Caco-2 (cell line): ENCODE data around the gene RAB39A. TPM values are rescaled to one million over a fixed set of nuclear protein-coding genes. Genes with fewer than 3 reads are reported as not detected.

Experiments
- BruUV-seq: library from RNA; stranded (reverse); fragments of 400-500 nt; replicated peaks from 2 replicates; lab custom pipeline; 2021; lab: Mats Ljungman, UMichigan
- CTCF ChIA-PET: fragments of 300-600 bp; sonication (Branson Sonifier 250); formaldehyde crosslinking; loops from one replicate; lab custom pipeline; 2022; ENCODE audit warnings: antibody characterized with exemption; lab: Charles Lee
- POLR2A ChIA-PET: fragments of 300-600 bp; sonication (Branson Sonifier 250); formaldehyde crosslinking; loops from one replicate; lab custom pipeline; 2022; ENCODE audit warnings: antibody characterized with exemption; lab: Charles Lee
- DNase-seq, 2 experiments: peaks; one replicate each; pipeline versions ENCODE4 v3.0.0 to v3.0.0-alpha.2; 2020 to 2022
- H3K27me3 ChIP-seq: replicated peaks from 2 replicates; pipeline ENCODE4 v1.6.0; 2011; ENCODE audit warnings: low read length; ENCODE audit not compliant: control insufficient read depth, insufficient read depth
- H3K36me3 ChIP-seq: 2 replicates; pipeline ENCODE4 v1.5.1; 2011; ENCODE audit warnings: low read length; ENCODE audit not compliant: control insufficient read depth, insufficient read depth
- H3K4me1 ChIP-seq: fragments of 250-450 bp; sonication (Bioruptor Pico); 2 replicates; pipeline ENCODE4 v1.5.1; 2020; ENCODE audit warnings: mild to moderate bottlenecking
- H3K4me3 ChIP-seq: 2 replicates; pipeline ENCODE4 v1.5.1; 2011; ENCODE audit warnings: low read depth, mild to moderate bottlenecking, control low read depth, low read length
- H3K9me3 ChIP-seq: fragments of 250-450 bp; sonication (Bioruptor Pico); 2 replicates; pipeline ENCODE4 v1.5.1; 2020; ENCODE audit warnings: mild to moderate bottlenecking, moderate library complexity
- H3K27ac Mint-ChIP-seq: one replicate; pipeline ENCODE4 v1.8.0; 2022; ENCODE audit warnings: mixed read lengths; ENCODE audit not compliant: unreplicated experiment
- H3K27me3 Mint-ChIP-seq: one replicate; pipeline ENCODE4 v1.8.0; 2022; ENCODE audit warnings: mixed read lengths; ENCODE audit not compliant: insufficient read depth, unreplicated experiment
- H3K36me3 Mint-ChIP-seq: one replicate; pipeline ENCODE4 v1.8.0; 2022; ENCODE audit warnings: mild to moderate bottlenecking, mixed read lengths; ENCODE audit not compliant: insufficient read depth, unreplicated experiment
- H3K4me1 Mint-ChIP-seq: one replicate; pipeline ENCODE4 v1.8.0; 2022; ENCODE audit warnings: low read depth, mixed read lengths; ENCODE audit not compliant: unreplicated experiment
- H3K4me3 Mint-ChIP-seq: one replicate; pipeline ENCODE4 v1.8.0; 2022; ENCODE audit warnings: mild to moderate bottlenecking, moderate library complexity, mixed read lengths; ENCODE audit not compliant: unreplicated experiment
- H3K9me3 Mint-ChIP-seq: one replicate; pipeline ENCODE4 v1.8.0; 2022; ENCODE audit warnings: mixed read lengths; ENCODE audit not compliant: unreplicated experiment
- intact Hi-C: fragments of 100-400 bp; cut with micrococcal nuclease; formaldehyde crosslinking; loops from one replicate; pipeline ENCODE4 v1.10.0; 2022; ENCODE audit not compliant: unreplicated experiment
- total RNA-seq: library from RNA; stranded (reverse); gene quantifications from 2 replicates; pipeline ENCODE4 v1.2.3, GENCODE V29; 2022
- TF ChIP-seq, protein P1 (sequence below), 2 experiments: fragments of 200-600 bp in 1 of 2; IDR thresholded peaks; 1 replicate in 1 of 2; 2 replicates in 1 of 2; pipeline versions ENCODE4 v1.5.1 to v1.8.0; 2011 to 2022; ENCODE audit warnings: antibody characterized with exemption in 1 of 2, control low read depth in 1 of 2, inconsistent platforms in 1 of 2, low read depth in 1 of 2, low read length in 1 of 2, mild to moderate bottlenecking in 1 of 2, moderate library complexity in 1 of 2; ENCODE audit not compliant: insufficient read depth in 1 of 2, severe bottlenecking in 1 of 2, unreplicated experiment in 1 of 2

Gene RAB39A
- total RNA-seq, 1 experiment from 2014 or later: 0.16 TPM

DNA sequence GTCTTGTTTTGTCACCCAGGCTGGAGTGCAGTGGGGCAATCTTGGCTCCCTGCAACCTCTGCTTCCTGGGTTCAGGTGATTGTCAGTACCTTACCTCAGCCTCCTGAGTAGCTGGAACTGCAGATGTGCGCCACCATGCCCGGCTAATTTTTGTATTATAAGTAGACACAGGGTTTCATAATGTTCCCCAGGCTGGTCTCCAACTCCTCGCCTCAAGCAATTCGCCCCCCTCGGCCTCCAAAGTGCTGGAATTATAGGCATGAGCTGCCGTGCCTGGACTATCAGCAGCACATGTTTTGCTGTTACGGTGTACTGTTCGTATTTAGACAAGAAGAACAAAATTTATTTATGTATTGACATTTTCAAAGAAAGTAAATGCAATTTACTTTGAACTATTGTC lies 34.8 kb downstream of the RAB39A start:
- ChIA-PET POLR2A (no interaction called here), CTCF (no interaction called here)
- H3K4me3 Mint-ChIP-seq: no peak overlapping the region
- Histone ChIP-seq H3K4me3 (no peak overlapping the region), H3K9me3 (no peaks in the 10 kb centered on the region), H3K36me3 (no peaks in the 10 kb centered on the region), H3K27me3 (0 out of 2 replicates have a peak, but pooled peaks cover 4% of the 10 kb centered on the region), H3K4me1 (0 out of 2 replicates have a peak, but pooled peaks cover 5% of the 10 kb centered on the region)
- no peaks in the 10 kb centered on the region for H3K36me3 Mint-ChIP-seq
- no peak overlapping the region for H3K27ac Mint-ChIP-seq
- peaks cover 2% of the 10 kb centered on the region for H3K27me3 Mint-ChIP-seq
- H3K9me3 Mint-ChIP-seq: no peaks in the 10 kb centered on the region
- intact Hi-C loops: no loop called here
- TF ChIP-seq, protein P1, sequence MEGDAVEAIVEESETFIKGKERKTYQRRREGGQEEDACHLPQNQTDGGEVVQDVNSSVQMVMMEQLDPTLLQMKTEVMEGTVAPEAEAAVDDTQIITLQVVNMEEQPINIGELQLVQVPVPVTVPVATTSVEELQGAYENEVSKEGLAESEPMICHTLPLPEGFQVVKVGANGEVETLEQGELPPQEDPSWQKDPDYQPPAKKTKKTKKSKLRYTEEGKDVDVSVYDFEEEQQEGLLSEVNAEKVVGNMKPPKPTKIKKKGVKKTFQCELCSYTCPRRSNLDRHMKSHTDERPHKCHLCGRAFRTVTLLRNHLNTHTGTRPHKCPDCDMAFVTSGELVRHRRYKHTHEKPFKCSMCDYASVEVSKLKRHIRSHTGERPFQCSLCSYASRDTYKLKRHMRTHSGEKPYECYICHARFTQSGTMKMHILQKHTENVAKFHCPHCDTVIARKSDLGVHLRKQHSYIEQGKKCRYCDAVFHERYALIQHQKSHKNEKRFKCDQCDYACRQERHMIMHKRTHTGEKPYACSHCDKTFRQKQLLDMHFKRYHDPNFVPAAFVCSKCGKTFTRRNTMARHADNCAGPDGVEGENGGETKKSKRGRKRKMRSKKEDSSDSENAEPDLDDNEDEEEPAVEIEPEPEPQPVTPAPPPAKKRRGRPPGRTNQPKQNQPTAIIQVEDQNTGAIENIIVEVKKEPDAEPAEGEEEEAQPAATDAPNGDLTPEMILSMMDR (IDR thresholded peaks at IDR 0.05; ENCODE audit: insufficient read depth in 1 of 2, low read depth in 1 of 2, low read length in 1 of 2, severe bottlenecking in 1 of 2, unreplicated experiment in 1 of 2): no peak
- BruUV-seq: no TSS peak
- no peak for DNase-seq
- H3K4me1 Mint-ChIP-seq: peaks cover 8% of the 10 kb centered on the region

DNA sequence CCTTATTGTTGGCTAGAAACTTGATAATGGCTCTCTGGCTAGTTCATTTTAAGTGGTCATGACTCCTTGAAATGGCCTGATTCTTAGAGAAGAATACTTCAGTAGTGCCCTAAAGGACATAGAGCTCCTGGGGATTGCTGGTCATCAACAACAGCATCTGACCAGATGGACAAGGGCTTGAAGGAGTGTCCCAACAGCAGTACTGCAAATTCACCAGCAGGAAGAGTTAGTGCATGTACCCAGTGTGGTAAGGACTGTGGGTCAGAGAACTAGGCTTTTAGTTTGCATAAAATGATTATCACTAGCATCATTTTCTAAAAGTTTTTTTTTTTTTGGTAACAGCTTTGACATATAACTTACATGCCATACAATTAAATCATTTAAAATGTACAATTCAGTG lies 41.0 kb downstream of the RAB39A start:
- peak in 1 of 2 experiments; percentile 14 for DNase-seq
- no TSS peak for BruUV-seq
- no peak overlapping the region for H3K4me3 Mint-ChIP-seq
- Histone ChIP-seq H3K9me3 (no peaks in the 10 kb centered on the region), H3K4me1 (no peaks in the 10 kb centered on the region; the same call in 1 of the 2 replicates), H3K36me3 (no peaks in the 10 kb centered on the region), H3K4me3 (no peak overlapping the region), H3K27me3 (no peaks in the 10 kb centered on the region)
- TF ChIP-seq, protein P1 (IDR thresholded peaks at IDR 0.05; ENCODE audit: insufficient read depth in 1 of 2, low read depth in 1 of 2, low read length in 1 of 2, severe bottlenecking in 1 of 2, unreplicated experiment in 1 of 2): peak in 1 of 2 experiments; percentile 19
- intact Hi-C loops: no loop called here
- H3K4me1 Mint-ChIP-seq: no peaks in the 10 kb centered on the region
- H3K27me3 Mint-ChIP-seq: peaks cover 6% of the 10 kb centered on the region
- no peaks in the 10 kb centered on the region for H3K9me3 Mint-ChIP-seq
- ChIA-PET POLR2A (no interaction called here), CTCF (no interaction called here)
- H3K36me3 Mint-ChIP-seq: no peaks in the 10 kb centered on the region
- H3K27ac Mint-ChIP-seq: no peak overlapping the region

DNA sequence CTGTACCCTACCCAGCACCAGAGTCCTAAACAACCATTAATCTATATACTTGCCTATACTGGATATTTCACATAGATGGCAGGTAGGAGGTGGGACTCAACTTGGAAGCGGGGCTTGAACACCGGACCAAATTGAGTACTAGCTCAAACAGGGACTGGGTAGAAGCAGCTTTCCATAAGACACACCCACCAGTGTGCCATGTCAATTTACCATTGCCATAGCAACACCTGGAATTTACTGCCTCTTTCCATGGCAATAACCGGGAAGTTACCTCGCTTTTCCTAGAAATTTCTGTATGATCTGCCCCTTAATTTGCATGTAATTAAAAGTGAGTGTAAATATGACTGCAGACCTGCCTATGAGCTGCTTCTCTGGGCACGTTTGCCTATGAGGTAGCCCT lies 41.8 kb downstream of the RAB39A start:
- ChIA-PET CTCF (interaction anchor here (0.6 to 0.8 kb wide), 2 partner anchors 39 to 208 kb away, joined by 3 to 4 read pairs; partner anchors contain the start of gene CUL5), POLR2A (no interaction called here)
- TF ChIP-seq, protein P1 (IDR thresholded peaks at IDR 0.05; ENCODE audit: insufficient read depth in 1 of 2, low read depth in 1 of 2, low read length in 1 of 2, severe bottlenecking in 1 of 2, unreplicated experiment in 1 of 2): no peak
- Histone ChIP-seq H3K27me3 (no peaks in the 10 kb centered on the region), H3K9me3 (no peaks in the 10 kb centered on the region), H3K4me1 (no peaks in the 10 kb centered on the region; the same call in 1 of the 2 replicates), H3K4me3 (no peak overlapping the region), H3K36me3 (no peaks in the 10 kb centered on the region)
- H3K36me3 Mint-ChIP-seq: no peaks in the 10 kb centered on the region
- H3K9me3 Mint-ChIP-seq: no peaks in the 10 kb centered on the region
- no peaks in the 10 kb centered on the region for H3K4me1 Mint-ChIP-seq
- BruUV-seq: no TSS peak
- DNase-seq: no peak
- no peak overlapping the region for H3K27ac Mint-ChIP-seq
- peaks cover 5% of the 10 kb centered on the region for H3K27me3 Mint-ChIP-seq
- no peak overlapping the region for H3K4me3 Mint-ChIP-seq
- intact Hi-C loops: no loop called here
